ENCODE data around the gene PSMD13. TPM values are rescaled to one million over a fixed set of nuclear protein-coding genes. Genes with fewer than 3 reads are reported as not detected.

PSMD13 gene
- total RNA-seq, 1 experiment from 2014 or later: 141 TPM

GRCh38 chr11:201966-202365 is 34.8 kb upstream of the PSMD13 start:
- Histone ChIP-seq H3K79me1 (ENCODE audit: insufficient read depth, low read depth, low read length, poor library complexity, severe bottlenecking) (peaks cover 5% of the 10 kb centered on the region), H2BK5ac (ENCODE audit: insufficient read length, low read length) (no peak overlapping the region), H3K4ac (ENCODE audit: low read depth, low read length) (no peak overlapping the region), H4K8ac (replicated peaks; ENCODE audit: insufficient read length, low read depth, low read length) (no peak overlapping the region), H3K23ac (ENCODE audit: insufficient read length, low read depth, low read length) (no peak overlapping the region), H3K27me3 (ENCODE audit: insufficient read depth, low read length) (no peaks in the 10 kb centered on the region), H3K9me3 (ENCODE audit: control insufficient read depth, low read depth, low read length) (no peaks in the 10 kb centered on the region), H2AK5ac (ENCODE audit: insufficient read length, low read length) (no peak overlapping the region), H3T11ph (ENCODE audit: low read length) (no peak overlapping the region), H3K14ac (ENCODE audit: insufficient read depth, low read length) (no peak overlapping the region), H4K20me1 (ENCODE audit: control insufficient read depth, insufficient read depth, insufficient read length) (no peaks in the 10 kb centered on the region), H2AFZ (ENCODE audit: low read length) (no peak overlapping the region), H3K18ac (ENCODE audit: insufficient read length, low read depth, low read length) (no peak overlapping the region), H3K4me2 (ENCODE audit: insufficient read depth, insufficient read length, low read length) (no peak overlapping the region), H3K23me2 (ENCODE audit: insufficient read length, low read depth, low read length, poor library complexity, severe bottlenecking) (peaks cover 6% of the 10 kb centered on the region), H2BK120ac (ENCODE audit: low read depth, low read length, poor library complexity, severe bottlenecking) (no peak overlapping the region), H2BK15ac (ENCODE audit: low read depth, low read length) (no peak overlapping the region), H3K56ac (ENCODE audit: insufficient read length, low read depth, low read length) (no peak overlapping the region), H4K5ac (ENCODE audit: insufficient read length, low read depth, low read length) (no peak overlapping the region), H2BK20ac (ENCODE audit: low read depth, low read length, poor library complexity, severe bottlenecking) (no peak overlapping the region), H2BK12ac (ENCODE audit: insufficient read length, low read depth, low read length) (no peak overlapping the region), H3K9ac (ENCODE audit: extremely low read depth, insufficient read length, low read length) (no peak overlapping the region), H3K79me2 (ENCODE audit: insufficient read depth, low read length) (no peaks in the 10 kb centered on the region; the same call in 1 of the 2 replicates), H3K27ac (ENCODE audit: insufficient read length, low read depth, low read length) (no peak overlapping the region), H4K91ac (ENCODE audit: insufficient read length, low read depth, low read length) (no peak overlapping the region), H3K4me1 (ENCODE audit: insufficient read depth, low read length) (no peaks in the 10 kb centered on the region; the same call in 1 of the 2 replicates)
- no CpG with 5 or more reads among the region's 15 CpGs for WGBS (ENCODE audit: extremely low coverage, insufficient read length, low lambda C conversion rate)
- Mint-ChIP-seq H3K27me3 (ENCODE audit: low read depth) (peaks cover 1% of the 10 kb centered on the region), H3K9me3 (peaks cover 0 to 6% of the 10 kb centered on the region in 2 experiments; a peak in 4 of 5 replicates), H3K27ac (no peak overlapping the region; a peak in 1 of 7 replicates), H3K4me3 (no peak overlapping the region), H3K4me1 (peaks cover 5 to 9% of the 10 kb centered on the region in 2 experiments), H3K36me3 (ENCODE audit: insufficient read depth in 1 of 3, low read depth in 3 of 3) (peaks cover 9 to 37% (median 23%) of the 10 kb centered on the region in 3 experiments)
- DNase-seq: no peak
- no peak for TF ChIP-seq CTCF (conservative IDR thresholded peaks at IDR 0.05)

Measured in H9 (cell line).